ENCODE measurements around the gene PFDN1.

- no peak for TF ChIP-seq POLR2A (IDR thresholded peaks at IDR 0.05; ENCODE audit: borderline replicate concordance, extremely low read depth, insufficient read depth, insufficient read length)
- TF ChIP-seq YY1 (IDR thresholded peaks at IDR 0.05; ENCODE audit: extremely low read depth, insufficient replicate concordance, low read depth, low read length) = no peak
- TF ChIP-seq ATF3 (IDR thresholded peaks at IDR 0.05) = no peak
- no peak for TF ChIP-seq CTCF (IDR thresholded peaks at IDR 0.05 in 2 of 3, conservative IDR thresholded peaks at IDR 0.05 in 1 of 3; ENCODE audit: borderline replicate concordance in 1 of 3, insufficient read depth in 1 of 3, low read depth in 2 of 3, low read length in 2 of 3)
- TF ChIP-seq SIN3A (IDR thresholded peaks at IDR 0.05; ENCODE audit: low read depth) = no peak
- TF ChIP-seq POLR2AphosphoS5 (IDR thresholded peaks at IDR 0.05; ENCODE audit: low read depth, low read length) = no peak
- TF ChIP-seq ZNF274 (IDR thresholded peaks at IDR 0.05; ENCODE audit: low read depth, low read length) = no peak
- TF ChIP-seq CEBPB (IDR thresholded peaks at IDR 0.05; ENCODE audit: low read depth) = no peak
- TF ChIP-seq EZH2phosphoT487 (IDR thresholded peaks at IDR 0.05; ENCODE audit: borderline replicate concordance) = no peak
- no peak for TF ChIP-seq EZH2 (IDR thresholded peaks at IDR 0.05)
Observed at GRCh38 chr5:140256726-140257125, 46.2 kb downstream of the PFDN1 start.
